IPS DF 6.9 (cell line): Measurements from ENCODE around the gene SLC22A23.
A peak's percentile ranks its signal among the peaks of the same experiment; 100 is the strongest.

Experiments
- DNase-seq: peaks from one replicate; pipeline ENCODE4 v3.0.0-alpha.2; 2013; ENCODE audit warnings: low read depth, low spot score
- H3K27ac ChIP-seq: one replicate; pipeline ENCODE4 v1.5.1; 2013; ENCODE audit warnings: low read length, control low read depth
- H3K27me3 ChIP-seq: 2 replicates; pipeline ENCODE4 v1.6.1; 2013; ENCODE audit warnings: mild to moderate bottlenecking, low read length; ENCODE audit not compliant: control insufficient read depth, insufficient read depth
- H3K36me3 ChIP-seq: 2 replicates; pipeline ENCODE4 v1.6.1; 2013; ENCODE audit warnings: low read length; ENCODE audit not compliant: control insufficient read depth, insufficient read depth
- H3K4me1 ChIP-seq: 2 replicates; pipeline ENCODE4 v1.6.1; 2013; ENCODE audit warnings: low read length; ENCODE audit not compliant: control insufficient read depth, insufficient read depth
- H3K4me3 ChIP-seq: 2 replicates; pipeline ENCODE4 v1.5.1; 2013; ENCODE audit warnings: mild to moderate bottlenecking, low read length
- H3K9me3 ChIP-seq: 2 replicates; pipeline ENCODE4 v1.6.1; 2013; ENCODE audit warnings: low read length, inconsistent platforms; ENCODE audit not compliant: control insufficient read depth, insufficient read depth
- WGBS: extraction: QIAGEN DNeasy Blood & Tissue Kit; methylation state at CpG from one replicate; pipeline ENCODE4 v1.1.7; 2013; ENCODE audit warnings: mixed read lengths, missing lambda C conversion rate; ENCODE audit not compliant: insufficient read length, insufficient coverage; 5-methylcytosine and 5-hydroxymethylcytosine counted together

SLC22A23 gene

DNA sequence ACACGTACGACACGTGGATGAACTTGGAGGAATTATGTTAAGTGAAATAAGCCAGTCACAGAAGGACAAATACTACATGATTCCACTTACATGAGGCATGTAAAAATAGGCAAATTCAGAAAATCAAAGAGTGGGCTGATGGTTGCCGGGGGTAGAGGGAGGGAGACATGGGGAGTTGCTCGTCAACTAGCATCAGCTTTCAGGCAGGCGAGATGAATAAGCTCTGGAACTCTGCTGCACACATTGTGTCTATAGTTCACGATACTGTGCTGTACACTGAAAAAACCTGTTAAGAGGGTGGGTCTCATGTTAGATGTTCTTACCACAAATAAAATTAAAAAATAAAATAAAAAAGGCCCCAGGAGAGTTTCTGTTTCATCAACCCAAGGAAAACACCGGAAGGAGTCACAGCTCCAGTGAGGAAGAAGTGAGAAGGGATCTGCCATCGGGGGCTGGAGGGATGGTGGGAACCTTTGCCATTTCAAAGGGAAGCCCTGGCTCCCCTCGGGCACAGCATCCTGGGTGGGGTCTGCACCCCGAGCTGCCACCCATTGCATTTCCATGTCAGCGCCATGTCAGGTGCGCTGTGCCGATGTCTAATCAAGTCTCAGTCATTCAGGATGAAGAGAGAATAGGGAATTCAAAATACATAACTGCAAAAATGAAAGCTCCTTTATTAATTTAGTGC, 98.3 kb downstream of the SLC22A23 start:
- H3K27ac ChIP-seq, result no peak overlapping the region
- no peaks in the 10 kb centered on the region for H3K36me3 ChIP-seq
- peaks cover 4% of the 10 kb centered on the region; the same call in 1 of the 2 replicates for H3K4me1 ChIP-seq
- H3K9me3 ChIP-seq, result no peaks in the 10 kb centered on the region
- no CpG with 5 or more reads among the region's 14 CpGs for WGBS
- H3K4me3 ChIP-seq, result no peak overlapping the region
- no peak for DNase-seq
- H3K27me3 ChIP-seq, result no peaks in the 10 kb centered on the region

DNA sequence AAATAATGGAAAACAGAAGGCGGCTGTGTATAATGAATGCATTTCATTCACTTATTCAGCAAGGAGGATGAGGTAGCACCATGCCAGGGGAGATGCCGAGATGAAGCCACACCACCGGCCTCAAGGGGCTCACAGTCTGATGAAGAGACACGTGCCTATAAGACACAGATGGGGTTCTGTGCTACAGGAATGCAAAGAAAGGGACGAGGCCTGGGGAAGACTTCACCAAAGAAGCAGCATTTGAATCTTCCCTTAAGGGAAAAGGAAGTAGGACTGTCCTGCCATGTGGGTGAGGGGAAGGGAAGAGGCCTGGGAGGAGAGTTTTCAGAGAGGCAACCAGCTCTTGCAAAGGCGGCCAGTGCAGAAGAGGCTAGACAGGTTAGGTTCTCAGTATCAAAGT, 99.2 kb downstream of the SLC22A23 start:
- Histone ChIP-seq H3K9me3 (no peaks in the 10 kb centered on the region), H3K4me1 (peaks cover 2% of the 10 kb centered on the region; the same call in 1 of the 2 replicates), H3K27me3 (no peaks in the 10 kb centered on the region), H3K27ac (no peak overlapping the region), H3K4me3 (no peak overlapping the region), H3K36me3 (no peaks in the 10 kb centered on the region)
- DNase-seq, result no peak
- WGBS, result no CpG with 5 or more reads among the region's 6 CpGs

DNA sequence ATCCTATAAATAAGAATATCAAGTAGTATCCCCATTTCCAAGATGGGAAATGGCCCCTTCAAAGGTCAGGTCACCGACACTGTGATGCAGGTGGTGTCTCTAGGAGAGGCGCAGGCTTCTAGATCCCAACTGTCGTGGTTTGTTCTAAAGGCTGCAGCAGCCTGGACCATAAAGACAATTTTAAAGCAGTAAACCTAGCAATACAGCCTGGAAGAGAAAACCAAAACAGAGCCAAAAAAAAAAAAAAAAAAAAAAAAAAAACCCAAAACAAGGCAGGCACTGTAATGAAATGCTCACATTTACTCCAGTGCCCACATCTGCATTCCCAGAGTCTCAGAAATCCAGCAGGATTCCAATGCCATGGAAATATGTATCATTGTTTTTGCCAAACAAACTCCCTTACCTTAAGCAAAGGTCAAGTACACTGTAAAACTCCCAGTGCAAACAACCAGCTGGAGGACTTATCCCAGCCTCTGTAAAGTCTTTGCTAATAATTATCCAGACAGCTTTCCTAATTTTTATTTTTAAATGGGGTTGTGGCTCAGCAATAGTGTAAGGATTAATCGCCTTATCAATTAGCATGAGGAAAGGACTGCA, 99.9 kb downstream of the SLC22A23 start:
- Histone ChIP-seq H3K36me3 (no peaks in the 10 kb centered on the region), H3K27me3 (no peaks in the 10 kb centered on the region), H3K27ac (no peak overlapping the region), H3K4me3 (no peak overlapping the region), H3K4me1 (peaks cover 5% of the 10 kb centered on the region), H3K9me3 (no peaks in the 10 kb centered on the region)
- no peak for DNase-seq
- WGBS, result no CpG with 5 or more reads among the region's 4 CpGs

DNA sequence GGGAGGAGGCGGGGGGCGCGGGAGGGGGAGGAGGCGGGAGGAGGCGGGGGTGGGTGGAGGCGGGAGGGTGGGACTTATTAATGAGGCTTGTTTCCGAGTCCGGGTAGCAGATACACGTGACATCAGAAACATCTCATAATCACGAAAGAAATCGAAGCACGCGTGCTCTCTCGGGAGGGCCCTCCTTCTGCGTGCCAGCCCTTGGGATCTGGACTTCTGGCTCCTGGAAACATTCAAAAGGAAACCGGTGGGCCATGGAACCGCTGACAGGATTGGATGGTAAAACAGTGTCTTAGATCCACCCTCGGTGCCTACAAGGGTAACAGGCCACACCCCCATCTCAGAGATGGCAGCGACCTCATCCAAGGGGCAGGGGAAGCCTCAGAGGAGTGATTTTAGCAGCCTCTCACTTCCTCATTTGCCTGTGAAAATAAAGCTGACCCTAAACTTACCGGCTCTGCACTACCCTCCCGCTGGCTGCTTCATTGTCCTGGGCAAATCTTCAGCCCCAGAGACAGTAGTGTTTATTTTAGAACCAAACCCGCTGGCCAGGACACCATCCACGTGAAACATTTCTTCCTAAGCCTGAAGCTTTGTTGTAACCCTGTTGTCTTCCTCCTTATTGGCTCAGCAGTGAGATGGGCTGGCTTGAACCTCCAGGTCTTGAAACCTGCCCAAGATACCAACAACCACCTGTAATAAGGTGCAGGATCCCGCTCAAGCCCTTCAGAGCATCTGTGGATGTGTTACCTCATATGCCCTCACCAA, 100.6 kb downstream of the SLC22A23 start:
- peaks cover 6% of the 10 kb centered on the region for H3K4me1 ChIP-seq
- DNase-seq, result peak; percentile 72
- no CpG with 5 or more reads among the region's 24 CpGs for WGBS

DNA sequence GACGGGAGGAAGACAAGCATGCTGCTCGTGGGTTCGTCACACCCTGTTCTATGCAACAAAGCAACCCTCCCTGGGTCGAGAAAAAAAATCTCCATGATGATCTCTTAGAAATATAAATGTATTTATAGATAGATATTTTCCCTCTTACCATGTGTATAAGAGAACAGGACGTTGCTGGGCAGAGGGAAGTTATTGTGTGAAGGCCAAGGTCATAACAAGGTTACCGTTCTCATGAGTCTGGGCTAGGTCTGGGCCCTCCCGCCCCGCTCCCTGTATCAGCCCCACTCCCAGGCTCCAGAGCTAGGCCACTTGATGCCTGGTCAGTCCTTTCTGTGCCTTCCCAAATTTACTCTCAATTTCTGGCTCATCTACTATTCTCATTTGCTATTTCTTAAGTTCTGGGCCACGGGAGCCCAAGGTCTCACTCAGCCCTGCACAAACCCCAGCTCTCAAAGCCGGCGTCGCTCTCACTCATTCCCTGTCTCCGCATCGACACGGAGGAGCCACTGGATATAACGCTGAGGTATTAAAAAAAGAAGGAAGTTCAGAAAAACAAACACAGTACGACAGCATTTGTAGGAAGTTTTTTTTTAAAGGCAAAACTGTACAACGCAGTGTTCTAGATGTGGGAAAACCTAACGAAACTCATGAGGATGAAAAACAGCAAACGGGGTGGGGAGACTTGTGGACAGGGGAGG, 101.3 kb downstream of the SLC22A23 start:
- H3K4me3 ChIP-seq, result no peak overlapping the region

More for the DNA sequence above, 100.6 kb downstream of the SLC22A23 start:
- H3K9me3 ChIP-seq, result no peaks in the 10 kb centered on the region
- H3K27me3 ChIP-seq, result no peaks in the 10 kb centered on the region
- no peak overlapping the region for H3K27ac ChIP-seq
- H3K36me3 ChIP-seq, result no peaks in the 10 kb centered on the region
- no peak overlapping the region; the same call in 1 of the 2 replicates for H3K4me3 ChIP-seq

DNA sequence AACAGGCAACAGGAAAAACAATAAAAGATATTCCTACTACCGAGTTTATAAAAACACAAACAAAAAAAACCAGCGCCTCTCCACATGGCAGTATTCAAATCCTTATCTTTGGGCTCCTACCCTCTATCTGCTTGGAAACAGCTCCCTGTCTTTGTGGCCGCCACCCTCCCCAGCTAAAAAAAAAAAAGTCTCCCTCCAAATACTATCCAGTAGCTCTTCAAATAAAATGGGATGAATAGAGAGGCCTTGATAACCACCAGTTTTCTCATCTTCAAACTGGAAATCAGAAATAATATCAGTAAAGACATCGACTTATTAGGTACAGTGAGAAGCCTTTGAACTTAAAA, 101.9 kb downstream of the SLC22A23 start:
- peaks cover 6% of the 10 kb centered on the region for H3K4me1 ChIP-seq
- H3K27ac ChIP-seq, result no peak overlapping the region
- H3K9me3 ChIP-seq, result no peaks in the 10 kb centered on the region
- DNase-seq, result no peak
- H3K4me3 ChIP-seq, result no peak overlapping the region
- H3K27me3 ChIP-seq, result no peaks in the 10 kb centered on the region
- no CpG with 5 or more reads among the region's 4 CpGs for WGBS
- H3K36me3 ChIP-seq, result no peaks in the 10 kb centered on the region

More for the DNA sequence above, 101.3 kb downstream of the SLC22A23 start:
- DNase-seq, result no peak
- Histone ChIP-seq H3K4me1 (peaks cover 4% of the 10 kb centered on the region), H3K27ac (no peak overlapping the region), H3K36me3 (no peaks in the 10 kb centered on the region), H3K27me3 (no peaks in the 10 kb centered on the region), H3K9me3 (no peaks in the 10 kb centered on the region)
- no CpG with 5 or more reads among the region's 20 CpGs for WGBS

DNA sequence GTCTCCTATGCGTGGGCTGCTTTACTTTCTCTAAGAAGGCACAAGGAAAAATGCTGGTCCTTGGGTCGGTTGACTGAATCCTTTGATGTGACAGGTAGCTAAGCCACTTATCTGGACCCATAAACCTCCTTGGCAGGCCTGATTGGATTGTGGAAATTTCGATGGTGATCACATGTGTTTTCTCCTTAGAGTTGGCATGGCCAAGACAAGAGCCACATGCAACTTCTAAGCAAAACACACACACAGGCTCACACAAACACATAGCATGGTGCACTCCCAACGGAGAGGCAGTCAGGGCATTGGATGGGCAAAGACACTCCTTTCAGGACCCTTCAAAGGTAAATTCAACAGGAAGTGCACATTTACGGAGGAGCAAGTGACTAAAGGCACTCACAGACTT, 102.9 kb downstream of the SLC22A23 start:
- Histone ChIP-seq H3K27me3 (no peaks in the 10 kb centered on the region), H3K4me1 (peaks cover 6% of the 10 kb centered on the region), H3K36me3 (no peaks in the 10 kb centered on the region), H3K4me3 (no peak overlapping the region), H3K9me3 (no peaks in the 10 kb centered on the region), H3K27ac (no peak overlapping the region)
- no CpG with 5 or more reads among the region's 5 CpGs for WGBS
- no peak for DNase-seq

DNA sequence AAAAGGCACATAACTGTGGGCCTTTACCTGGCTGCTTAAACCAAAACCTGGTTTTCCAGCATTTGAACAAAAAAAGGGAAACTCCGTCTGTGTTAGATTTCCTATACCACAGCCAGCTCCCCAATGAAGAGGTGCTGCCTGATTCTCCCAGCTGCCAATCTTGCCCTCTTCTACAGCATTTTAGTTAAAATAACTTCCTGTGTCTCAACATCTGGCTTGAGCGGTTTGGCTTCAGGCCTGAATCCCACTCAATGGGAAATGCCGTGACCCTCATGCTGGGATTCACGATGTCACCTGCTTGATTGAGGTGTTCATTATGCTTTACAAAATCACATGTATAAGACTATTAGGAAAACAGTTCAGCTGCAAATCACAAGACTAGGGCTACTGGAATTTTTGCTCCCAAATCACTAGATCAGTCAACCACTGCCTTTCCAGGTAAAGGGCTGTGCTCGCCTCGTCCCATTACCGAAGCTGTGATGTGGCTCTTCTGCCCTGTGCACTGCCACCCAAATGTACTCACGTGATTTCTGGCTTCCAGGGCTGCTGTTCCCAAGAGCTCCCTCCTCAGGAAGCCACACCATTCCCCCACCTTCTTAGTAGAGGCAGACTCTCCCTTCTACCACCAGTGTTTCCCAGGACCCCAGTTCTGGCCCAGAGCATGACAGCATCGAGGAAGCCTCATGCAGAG, 103.5 kb downstream of the SLC22A23 start:
- H3K27ac ChIP-seq, result no peak overlapping the region
- H3K27me3 ChIP-seq, result no peaks in the 10 kb centered on the region
- peaks cover 6% of the 10 kb centered on the region for H3K4me1 ChIP-seq
- no CpG with 5 or more reads among the region's 9 CpGs for WGBS
- no peak for DNase-seq
- H3K36me3 ChIP-seq, result no peaks in the 10 kb centered on the region
- no peaks in the 10 kb centered on the region for H3K9me3 ChIP-seq
- H3K4me3 ChIP-seq, result no peak overlapping the region

DNA sequence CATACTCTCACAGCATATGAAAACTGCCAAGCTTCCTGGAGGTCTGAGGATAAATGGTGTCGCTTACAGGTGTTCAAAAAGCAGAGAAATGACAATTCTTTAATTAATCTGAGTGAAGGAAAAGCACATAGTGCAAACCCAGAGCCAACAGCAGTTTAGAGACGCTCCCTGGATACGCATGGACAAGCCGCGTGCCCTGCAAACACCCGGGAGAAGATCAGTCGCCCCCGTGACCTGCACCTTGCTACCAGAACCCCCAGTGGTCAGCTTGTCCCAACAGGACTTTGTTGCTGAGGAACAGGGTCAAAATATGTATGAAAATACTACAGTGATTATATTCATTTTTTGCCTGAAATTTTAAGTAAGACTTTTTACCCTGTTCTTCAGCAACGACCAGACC, 104.2 kb downstream of the SLC22A23 start:
- no peaks in the 10 kb centered on the region for H3K9me3 ChIP-seq
- H3K27me3 ChIP-seq, result no peaks in the 10 kb centered on the region
- H3K36me3 ChIP-seq, result no peaks in the 10 kb centered on the region
- H3K4me1 ChIP-seq, result peaks cover 6% of the 10 kb centered on the region
- DNase-seq, result no peak
- WGBS, result no CpG with 5 or more reads among the region's 9 CpGs
- H3K27ac ChIP-seq, result no peak overlapping the region
- H3K4me3 ChIP-seq, result no peak overlapping the region
